LoVo (cell line): ENCODE measurements around the gene PRDM16.

Experiments used
- DNase-seq: peaks from one replicate; pipeline ENCODE4 v3.0.0-alpha.2; 2016; ENCODE audit warnings: low spot score

Gene PRDM16

DNA sequence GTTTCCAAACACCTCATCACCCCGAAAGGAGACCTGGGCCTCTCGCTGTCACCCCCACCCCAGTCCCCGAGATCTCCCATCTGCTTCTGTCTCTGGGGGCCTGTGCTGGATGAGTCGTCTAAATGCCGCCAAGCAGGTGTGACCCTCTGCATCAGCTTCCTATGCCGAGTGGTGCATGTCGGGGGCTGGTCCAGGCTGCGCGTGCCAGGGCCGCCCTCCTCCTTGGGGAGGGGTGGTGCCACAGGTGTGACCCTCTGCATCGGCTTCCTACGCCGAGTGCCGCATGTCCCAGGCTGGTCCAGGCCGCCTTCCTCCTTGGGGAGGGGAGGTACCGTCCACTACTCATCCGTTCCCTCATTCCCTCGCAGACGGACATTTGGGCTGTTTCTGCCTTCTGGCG lies 115.7 kb downstream of the PRDM16 start:
- no peak for DNase-seq

- no peak for DNase-seq
These were observed 117.0 kb downstream of the PRDM16 start for GRCh38 chr1:3185896-3186525.

GRCh38 chr1:3186526-3186921 lies 117.5 kb downstream of the PRDM16 start:
- DNase-seq: no peak

- DNase-seq: no peak
These were observed 118.6 kb downstream of the PRDM16 start for GRCh38 chr1:3187415-3188149.

- no peak for DNase-seq
These were observed 119.4 kb downstream of the PRDM16 start for GRCh38 chr1:3188150-3188971.

GRCh38 chr1:3190256-3191041 lies 121.4 kb downstream of the PRDM16 start:
- no peak for DNase-seq

- DNase-seq: no peak
These were observed 123.4 kb downstream of the PRDM16 start for GRCh38 chr1:3192361-3192760.

DNA sequence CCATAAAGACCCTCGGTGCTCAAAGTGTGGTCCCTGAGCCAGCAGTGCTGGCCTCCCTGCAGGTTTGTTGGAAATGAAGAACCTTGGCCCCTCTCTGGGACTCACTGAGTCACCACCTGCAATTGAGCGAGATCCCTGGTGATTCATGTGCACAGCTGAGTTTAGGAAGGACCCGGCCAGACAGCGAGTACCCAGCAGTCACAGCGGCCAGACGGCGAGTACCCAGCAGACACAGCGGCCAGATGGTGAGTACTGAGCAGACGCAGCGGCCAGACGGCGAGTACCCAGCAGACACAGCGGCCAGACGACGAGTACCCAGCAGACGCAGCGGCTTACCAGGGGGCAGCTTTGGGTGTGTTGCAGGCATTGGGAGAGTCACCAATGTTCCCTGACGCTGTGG lies 123.8 kb downstream of the PRDM16 start:
- no peak for DNase-seq

GRCh38 chr1:3193811-3194210 lies 124.8 kb downstream of the PRDM16 start:
- no peak for DNase-seq

DNA sequence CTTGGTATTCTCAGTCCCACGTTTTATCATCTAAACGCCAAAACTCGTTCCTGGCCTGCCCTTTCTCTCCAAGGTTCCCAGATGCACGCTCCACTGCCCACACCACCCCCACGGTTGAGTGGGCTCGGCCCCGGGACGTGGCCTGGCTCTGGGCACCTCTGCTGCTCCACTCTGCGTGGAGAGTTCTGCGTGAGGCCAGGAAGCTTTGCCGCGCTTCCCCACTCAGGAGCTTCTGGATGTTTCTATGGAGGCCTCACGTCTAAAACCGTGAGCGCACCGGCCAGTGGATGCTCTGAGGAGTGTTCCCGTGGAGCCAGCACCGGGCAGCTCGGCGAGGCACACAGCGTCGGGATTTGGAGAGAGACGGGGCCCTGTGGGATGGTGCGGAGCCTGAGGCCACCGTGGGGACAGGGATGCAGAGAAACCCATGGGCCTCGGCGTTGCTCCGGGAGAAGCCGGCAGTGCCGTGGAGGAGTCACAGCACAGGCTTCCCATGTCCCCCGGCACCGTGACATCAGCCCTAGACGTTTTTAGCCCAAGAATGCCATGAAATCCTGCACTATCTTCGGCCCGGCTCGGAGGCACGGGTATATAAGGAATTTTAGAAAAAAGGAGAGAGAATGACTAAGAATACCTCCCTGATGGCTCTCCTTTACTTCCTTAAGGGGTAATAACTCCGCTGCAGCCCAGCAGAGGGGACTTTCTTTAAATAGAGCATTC lies 125.9 kb downstream of the PRDM16 start:
- DNase-seq: no peak

GRCh38 chr1:3195480-3195815 lies 126.4 kb downstream of the PRDM16 start:
- no peak for DNase-seq

DNA sequence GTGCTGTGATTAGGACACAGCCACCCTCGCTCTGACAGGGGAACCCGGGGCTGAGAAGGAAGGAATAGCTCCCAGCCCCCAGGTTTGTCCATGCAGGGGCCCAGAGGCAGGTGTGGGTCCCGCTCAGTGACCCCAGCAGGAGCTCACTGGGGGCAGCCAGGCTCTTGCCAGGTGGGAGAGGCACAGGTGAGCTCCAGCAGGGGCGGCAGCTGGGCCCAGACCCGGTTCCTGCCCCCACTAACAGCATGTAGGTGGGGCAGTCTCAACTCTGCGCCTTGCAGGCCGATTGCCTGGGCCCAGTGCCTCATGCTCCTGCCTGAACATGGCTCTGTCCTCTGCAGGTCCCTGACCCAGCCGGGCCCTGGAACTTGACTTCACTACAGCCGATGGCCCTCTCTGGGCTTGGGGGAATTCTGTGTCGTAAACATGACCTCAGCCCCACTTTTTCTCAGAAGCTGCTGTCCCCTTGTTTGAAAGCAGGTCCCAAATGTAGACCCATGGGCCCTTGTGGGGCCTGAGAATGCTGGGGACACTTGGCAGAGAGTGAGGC lies 127.0 kb downstream of the PRDM16 start:
- no peak for DNase-seq

DNA sequence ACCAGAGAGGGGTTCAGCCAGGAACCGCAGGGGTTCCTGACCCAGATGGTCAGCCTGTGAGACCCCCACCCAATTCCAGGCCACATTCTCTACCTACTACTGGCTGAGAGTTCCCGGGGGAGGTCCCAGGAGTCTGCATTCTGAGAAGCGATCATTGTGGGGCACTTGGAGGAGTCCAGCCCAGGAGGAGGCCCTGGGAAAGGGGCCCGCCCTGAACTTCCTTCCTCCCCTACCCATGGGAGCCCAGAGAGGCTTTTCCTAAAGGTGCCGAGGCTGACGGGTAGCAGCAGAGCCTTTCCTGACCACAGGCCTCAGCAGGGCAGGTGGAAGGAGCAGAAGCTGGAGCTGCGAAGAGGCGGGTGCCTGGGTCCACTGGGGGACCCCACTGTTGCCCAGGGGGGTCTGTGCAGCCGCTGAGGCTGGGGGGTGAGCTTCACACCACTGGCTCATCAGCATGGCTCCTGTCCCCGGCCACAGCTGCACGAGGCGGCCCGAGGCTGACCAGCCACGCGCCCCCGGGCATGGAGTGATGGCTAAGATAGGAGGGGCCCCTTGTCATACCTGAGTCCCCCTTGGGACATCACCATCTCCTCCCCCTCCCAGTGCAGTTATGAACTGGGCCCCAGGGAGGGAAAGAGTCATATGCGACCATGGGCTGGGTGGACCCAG lies 127.7 kb downstream of the PRDM16 start:
- DNase-seq: no peak

DNA sequence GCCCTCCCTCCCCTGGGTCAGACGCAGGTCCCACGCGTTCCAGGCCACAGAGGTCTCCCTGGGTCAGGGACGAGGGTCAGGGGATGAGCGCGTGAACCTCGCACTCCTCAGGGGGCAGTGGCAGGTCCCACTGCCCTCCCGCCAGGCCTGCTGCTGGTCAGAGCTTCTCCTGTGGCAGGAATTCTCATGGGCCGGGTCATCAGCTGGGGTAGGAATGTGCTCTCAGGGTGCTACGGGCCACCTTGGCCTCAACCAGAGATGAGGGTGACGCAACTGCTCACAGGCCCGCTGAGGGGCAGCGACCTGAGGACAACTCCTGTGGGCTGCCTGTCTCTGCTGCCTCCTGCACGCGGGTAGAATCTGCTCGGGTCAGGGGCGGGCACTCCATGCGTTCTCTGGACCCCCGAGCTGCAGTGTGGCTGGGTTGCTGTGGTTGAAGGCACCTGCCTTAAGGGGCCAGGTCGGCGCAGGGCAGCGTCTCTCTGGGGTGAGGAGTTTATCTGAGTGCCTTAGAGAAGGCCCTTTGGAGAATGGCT lies 128.8 kb downstream of the PRDM16 start:
- no peak for DNase-seq

- no peak for DNase-seq
These were observed 129.6 kb downstream of the PRDM16 start for GRCh38 chr1:3198371-3199271.

DNA sequence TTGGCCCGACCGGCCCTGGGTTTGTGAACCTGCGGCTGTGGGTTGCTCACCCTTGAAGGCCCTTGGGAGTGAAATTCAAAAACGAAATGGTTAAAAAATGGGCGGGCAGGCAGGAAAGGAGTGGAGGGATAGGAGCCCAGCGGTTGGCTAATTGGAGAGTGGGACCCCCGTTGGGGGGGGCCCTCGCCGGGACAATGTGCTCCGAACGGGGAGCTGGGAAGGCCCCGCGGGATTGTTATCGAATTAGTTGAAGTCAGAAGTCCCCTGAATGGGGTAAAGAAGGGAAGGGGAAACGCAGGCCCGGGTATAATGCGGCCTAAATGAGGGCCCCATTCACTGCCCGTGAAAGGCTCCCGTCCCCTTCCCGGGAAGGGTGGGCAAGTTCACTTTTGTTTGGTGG lies 135.7 kb downstream of the PRDM16 start:
- DNase-seq: no peak

GRCh38 chr1:3205815-3206214 lies 136.8 kb downstream of the PRDM16 start:
- no peak for DNase-seq

- no peak for DNase-seq
These were observed 137.7 kb downstream of the PRDM16 start for GRCh38 chr1:3206696-3207095.

GRCh38 chr1:3207217-3207848 lies 138.3 kb downstream of the PRDM16 start:
- DNase-seq: no peak
